Lung (tissue), 12 donors: ENCODE results near the gene TOLLIP. TPM values are rescaled to one million over a fixed set of nuclear protein-coding genes. Genes with fewer than 3 reads are reported as not detected.

ENCODE experiments used
- ATAC-seq: fragments of 200-7000 bp; cut with Tn5 transposase; one replicate; pipeline ENCODE4 v1.9.1; 2020; ENCODE audit warnings: moderate number of reproducible peaks; ENCODE audit not compliant: insufficient read depth, low FRiP score
- DNase-seq, 3 donors: peaks; one replicate each; pipeline ENCODE4 v3.0.0-alpha.2; 2013 to 2017
- H3K27ac ChIP-seq, 2 donors: one replicate each; pipeline ENCODE4 v1.5.1; 2013; ENCODE audit warnings: mild to moderate bottlenecking in 2 of 2, moderate library complexity in 2 of 2, control low read depth in 1 of 2, inconsistent platforms in 1 of 2, low read depth in 1 of 2, low read length in 1 of 2
- H3K27me3 ChIP-seq, 3 donors: one replicate each; pipeline ENCODE4 v1.5.1; 2013; ENCODE audit warnings: low read length in 2 of 3; ENCODE audit not compliant: control insufficient read depth in 3 of 3, insufficient read depth in 3 of 3
- H3K36me3 ChIP-seq, 4 donors: one replicate each; pipeline ENCODE4 v1.5.1; 2013; ENCODE audit warnings: low read length in 4 of 4, mild to moderate bottlenecking in 1 of 4, moderate library complexity in 1 of 4; ENCODE audit not compliant: control insufficient read depth in 4 of 4, insufficient read depth in 4 of 4
- H3K4me1 ChIP-seq, 5 donors: one replicate each; pipeline ENCODE4 v1.5.1; 2013; ENCODE audit warnings: low read length in 5 of 5, mild to moderate bottlenecking in 2 of 5, moderate library complexity in 1 of 5; ENCODE audit not compliant: control insufficient read depth in 5 of 5, insufficient read depth in 5 of 5
- H3K4me3 ChIP-seq: one replicate; pipeline ENCODE4 v1.5.1; 2013; ENCODE audit warnings: mild to moderate bottlenecking, control low read depth, moderate library complexity
- H3K9ac ChIP-seq, 2 donors: one replicate each; pipeline ENCODE4 v1.5.1; 2013; ENCODE audit warnings: low read length in 2 of 2, control low read depth in 1 of 2; ENCODE audit not compliant: insufficient read depth in 1 of 2
- H3K9me3 ChIP-seq, 4 donors: one replicate each; pipeline ENCODE4 v1.5.1; 2013; ENCODE audit warnings: low read length in 3 of 4, mild to moderate bottlenecking in 1 of 4, moderate library complexity in 1 of 4; ENCODE audit not compliant: control insufficient read depth in 4 of 4, insufficient read depth in 3 of 4
- CTCF ChIP-seq: IDR thresholded peaks from 2 replicates; pipeline ENCODE4 v1.5.1; 2012; ENCODE audit warnings: mild to moderate bottlenecking; ENCODE audit errors: control extremely low read depth, extremely low read depth
- WGBS, 2 donors: extraction: QIAGEN DNeasy Blood & Tissue Kit; methylation state at CpG; one replicate each; pipeline ENCODE4 v1.1.7; 2013; 5-methylcytosine and 5-hydroxymethylcytosine counted together
- polyA plus RNA-seq, 2 donors: library from polyadenylated mRNA; stranded (reverse); fragments of 200-250 nt; gene quantifications; one replicate each; pipeline ENCODE4 v1.2.1, GENCODE V29; 2013
- total RNA-seq, 2 donors: library from RNA; depleted of rRNA in 1 of 2; stranded (reverse); fragments of >200 nt in 1 of 2; gene quantifications; one replicate each; pipeline ENCODE4 v1.2.1, GENCODE V29; 2014 to 2021
- donor health status: control.
- donor health status: control.
- donor health status: Bipolar disorder and iron deficiency.
- donor health status: healthy.
- donor health status: DM: yes; HTN: yes; CAD: no.

Gene TOLLIP
- total and polyA plus RNA-seq, 4 donors: 26.9 to 79.4 (median 43.4) TPM

GRCh38 chr11:1353383-1354124 lies 44.1 kb upstream of the TOLLIP start:
- Histone ChIP-seq H3K4me1 (peaks cover 0 to 8% (median 0%) of the 10 kb centered on the region in 5 donors), H3K9me3 (no peaks in the 10 kb centered on the region), H3K36me3 (no peaks in the 10 kb centered on the region), H3K27me3 (peaks cover 0 to 3% (median 0%) of the 10 kb centered on the region in 3 donors), H3K9ac (no peak overlapping the region), H3K4me3 (no peak overlapping the region), H3K27ac (no peak overlapping the region)
- no peak for ATAC-seq
- no peak for DNase-seq
- TF ChIP-seq CTCF: no peak
- WGBS, 2 donors: 81 to 87% methylated on average over 32 of the region's 32 CpGs

DNA sequence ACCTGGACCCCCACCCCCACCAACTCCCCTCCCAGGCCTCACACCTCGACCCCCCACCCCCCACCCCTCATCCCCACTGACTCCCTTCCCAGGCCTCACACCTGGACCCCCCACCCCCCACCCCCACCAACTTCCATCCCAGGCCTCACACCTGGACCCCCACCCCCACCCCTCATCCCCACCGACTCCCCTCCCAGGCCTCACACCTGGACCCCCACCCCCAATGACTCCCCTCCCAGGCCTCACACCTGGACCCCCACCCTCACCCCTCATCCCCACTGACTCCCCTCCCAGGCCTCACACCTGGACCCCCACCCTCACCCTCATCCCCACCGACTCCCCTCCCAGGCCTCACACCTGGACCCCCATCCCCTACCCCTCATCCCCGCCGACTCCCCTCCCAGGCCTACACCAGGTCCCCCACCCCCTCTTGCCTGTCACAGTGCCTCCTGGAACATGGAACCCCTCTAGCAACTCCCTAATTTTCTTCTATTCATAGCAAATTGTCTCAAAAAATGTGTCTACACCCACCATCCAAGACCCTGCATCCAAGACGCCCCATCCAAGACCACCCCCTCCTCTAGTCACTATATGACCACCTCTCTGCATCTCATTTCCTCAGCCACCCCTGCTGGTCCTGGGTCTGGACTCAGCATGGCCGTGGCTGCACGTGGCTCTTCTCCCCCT lies 43.4 kb upstream of the TOLLIP start:
- Histone ChIP-seq H3K36me3 (no peaks in the 10 kb centered on the region), H3K27ac (no peak overlapping the region), H3K4me3 (no peak overlapping the region), H3K9me3 (no peaks in the 10 kb centered on the region), H3K9ac (no peak overlapping the region), H3K4me1 (peaks cover 0 to 5% (median 0%) of the 10 kb centered on the region in 5 donors), H3K27me3 (peaks cover 0 to 3% (median 0%) of the 10 kb centered on the region in 3 donors)
- TF ChIP-seq CTCF: no peak
- DNase-seq (no peak), ATAC-seq (no peak)
- 84 to 91% methylated on average over 8 of the region's 8 CpGs for WGBS, 2 donors

- ATAC-seq: no peak
- Histone ChIP-seq H3K4me3 (no peak overlapping the region), H3K4me1 (peaks cover 0 to 5% (median 0%) of the 10 kb centered on the region in 5 donors), H3K27ac (no peak overlapping the region), H3K27me3 (peaks cover 0 to 3% (median 0%) of the 10 kb centered on the region in 3 donors), H3K9ac (no peak overlapping the region), H3K36me3 (no peaks in the 10 kb centered on the region), H3K9me3 (no peaks in the 10 kb centered on the region)
- TF ChIP-seq CTCF: no peak
- 68 to 80% methylated on average over 12 of the region's 12 CpGs for WGBS, 2 donors
- DNase-seq: no peak
Measured at GRCh38 chr11:1351278-1351937, 42.0 kb upstream of the TOLLIP start.
